WERI-Rb-1 (cell line): ENCODE measurements around the gene DHDH.

ENCODE experiments used
- DNase-seq: peaks from one replicate; pipeline ENCODE4 v3.0.0-alpha.2; 2020
- H3K27ac ChIP-seq: fragments of 250-450 bp; sonication (Bioruptor Pico); 2 replicates; pipeline ENCODE4 v1.5.1; 2020; ENCODE audit warnings: mild to moderate bottlenecking, moderate library complexity
- H3K27me3 ChIP-seq: fragments of 250-450 bp; sonication (Bioruptor Pico); 2 replicates; pipeline ENCODE4 v1.5.1; 2021; ENCODE audit warnings: mild to moderate bottlenecking, low read depth, moderate library complexity; ENCODE audit not compliant: insufficient read depth, severe bottlenecking
- H3K36me3 ChIP-seq: fragments of 250-450 bp; sonication (Bioruptor Pico); 2 replicates; pipeline ENCODE4 v1.5.1; 2020; ENCODE audit warnings: mild to moderate bottlenecking, moderate library complexity
- H3K4me3 ChIP-seq: 2 replicates; pipeline ENCODE4 v1.5.1; 2011; ENCODE audit warnings: low read depth, mild to moderate bottlenecking, control low read depth, low read length
- H3K9me3 ChIP-seq: fragments of 250-450 bp; sonication (Bioruptor Pico); 2 replicates; pipeline ENCODE4 v1.5.1; 2021; ENCODE audit warnings: mild to moderate bottlenecking, moderate library complexity; ENCODE audit not compliant: severe bottlenecking
- TF ChIP-seq, protein P1 (sequence below): IDR thresholded peaks from 2 replicates; pipeline ENCODE4 v1.5.1; 2011; ENCODE audit warnings: low read depth, mild to moderate bottlenecking, control low read depth, inconsistent platforms, low read length

The DHDH gene

DNA sequence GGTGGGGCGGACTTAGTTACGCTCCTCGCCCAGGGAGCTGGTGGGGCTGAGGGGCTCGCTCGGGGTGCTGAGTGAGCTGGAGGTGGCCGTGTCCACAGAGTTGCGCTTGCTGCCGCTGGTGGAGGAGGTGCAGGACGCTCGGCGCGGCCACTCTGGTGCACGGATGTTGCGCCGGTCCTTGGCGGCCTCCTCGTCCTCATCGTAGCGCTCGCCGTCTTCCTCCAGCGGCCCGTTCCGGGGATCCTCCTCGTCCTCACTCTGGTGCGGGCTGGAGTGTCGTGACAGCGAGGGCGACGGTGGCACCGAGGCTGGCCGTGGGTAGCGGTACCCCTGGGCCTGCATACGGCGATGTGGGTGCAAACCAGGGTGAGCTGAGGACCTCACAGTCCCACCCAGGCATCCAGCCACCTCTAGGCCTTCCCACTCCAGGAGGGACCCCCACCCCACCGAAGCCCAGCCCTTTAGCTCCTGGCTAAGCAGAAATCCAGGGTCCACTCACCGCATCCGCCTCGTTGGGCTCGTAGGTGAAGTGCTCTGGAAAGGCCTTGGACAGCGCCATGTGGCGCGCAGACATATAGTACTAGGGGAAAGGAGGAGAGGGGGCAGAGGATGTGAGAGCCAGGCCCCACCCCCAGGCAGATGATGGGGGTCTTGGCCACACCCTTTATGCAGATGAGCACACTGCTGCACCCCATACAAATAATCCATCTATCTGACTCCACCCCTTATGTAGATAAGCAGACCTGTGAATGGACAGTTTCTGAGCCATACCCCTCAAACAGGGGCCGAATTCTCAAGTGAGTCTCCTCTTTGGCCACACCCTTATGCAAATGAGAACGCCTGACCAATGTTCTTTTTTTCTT is 36.0 kb downstream of the DHDH start:
- H3K9me3 ChIP-seq, result peaks cover 4% of the 10 kb centered on the region
- H3K4me3 ChIP-seq, result no peak overlapping the region
- no peak overlapping the region for H3K27ac ChIP-seq
- DNase-seq, result no peak
- TF ChIP-seq, protein P1, sequence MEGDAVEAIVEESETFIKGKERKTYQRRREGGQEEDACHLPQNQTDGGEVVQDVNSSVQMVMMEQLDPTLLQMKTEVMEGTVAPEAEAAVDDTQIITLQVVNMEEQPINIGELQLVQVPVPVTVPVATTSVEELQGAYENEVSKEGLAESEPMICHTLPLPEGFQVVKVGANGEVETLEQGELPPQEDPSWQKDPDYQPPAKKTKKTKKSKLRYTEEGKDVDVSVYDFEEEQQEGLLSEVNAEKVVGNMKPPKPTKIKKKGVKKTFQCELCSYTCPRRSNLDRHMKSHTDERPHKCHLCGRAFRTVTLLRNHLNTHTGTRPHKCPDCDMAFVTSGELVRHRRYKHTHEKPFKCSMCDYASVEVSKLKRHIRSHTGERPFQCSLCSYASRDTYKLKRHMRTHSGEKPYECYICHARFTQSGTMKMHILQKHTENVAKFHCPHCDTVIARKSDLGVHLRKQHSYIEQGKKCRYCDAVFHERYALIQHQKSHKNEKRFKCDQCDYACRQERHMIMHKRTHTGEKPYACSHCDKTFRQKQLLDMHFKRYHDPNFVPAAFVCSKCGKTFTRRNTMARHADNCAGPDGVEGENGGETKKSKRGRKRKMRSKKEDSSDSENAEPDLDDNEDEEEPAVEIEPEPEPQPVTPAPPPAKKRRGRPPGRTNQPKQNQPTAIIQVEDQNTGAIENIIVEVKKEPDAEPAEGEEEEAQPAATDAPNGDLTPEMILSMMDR, result no peak
- peaks cover 57% of the 10 kb centered on the region for H3K36me3 ChIP-seq
- no peaks in the 10 kb centered on the region for H3K27me3 ChIP-seq

DNA sequence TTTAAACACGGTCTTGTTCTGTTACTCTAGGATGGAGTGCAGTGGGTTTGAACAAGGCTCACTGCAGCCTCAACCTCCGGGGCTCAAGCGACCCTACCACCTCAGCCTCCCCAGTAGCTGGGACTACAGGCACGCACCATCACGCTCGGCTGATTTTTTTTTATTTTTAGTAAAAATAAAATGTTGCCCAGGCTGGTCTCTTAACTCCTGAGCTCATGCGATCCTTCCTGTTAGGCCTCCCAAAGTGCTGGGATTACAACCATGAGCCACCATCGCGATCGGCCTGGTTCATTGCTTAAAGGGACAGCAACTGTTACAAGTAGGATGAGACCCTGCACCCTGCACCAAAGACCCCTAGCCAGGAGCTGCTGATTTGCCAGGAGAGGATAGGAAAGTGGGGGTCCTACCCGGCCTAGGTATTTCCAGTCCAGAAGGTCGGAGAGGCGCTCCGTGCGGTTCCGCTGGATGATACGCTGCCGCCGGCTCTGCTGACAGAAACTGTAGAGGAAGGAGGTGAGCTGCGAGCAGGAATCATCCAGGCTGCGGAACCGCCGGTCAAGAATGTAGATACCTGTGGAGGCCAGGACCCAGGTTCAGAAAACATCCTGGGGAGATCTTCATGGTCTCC is 36.8 kb downstream of the DHDH start:
- no peak for DNase-seq
- Histone ChIP-seq H3K36me3 (peaks cover 57% of the 10 kb centered on the region), H3K27ac (peak overlapping the region; percentile 19; the same call in 1 of the 2 replicates), H3K4me3 (no peak overlapping the region), H3K27me3 (no peaks in the 10 kb centered on the region), H3K9me3 (peaks cover 4% of the 10 kb centered on the region)
- TF ChIP-seq, protein P1, result no peak

DNA sequence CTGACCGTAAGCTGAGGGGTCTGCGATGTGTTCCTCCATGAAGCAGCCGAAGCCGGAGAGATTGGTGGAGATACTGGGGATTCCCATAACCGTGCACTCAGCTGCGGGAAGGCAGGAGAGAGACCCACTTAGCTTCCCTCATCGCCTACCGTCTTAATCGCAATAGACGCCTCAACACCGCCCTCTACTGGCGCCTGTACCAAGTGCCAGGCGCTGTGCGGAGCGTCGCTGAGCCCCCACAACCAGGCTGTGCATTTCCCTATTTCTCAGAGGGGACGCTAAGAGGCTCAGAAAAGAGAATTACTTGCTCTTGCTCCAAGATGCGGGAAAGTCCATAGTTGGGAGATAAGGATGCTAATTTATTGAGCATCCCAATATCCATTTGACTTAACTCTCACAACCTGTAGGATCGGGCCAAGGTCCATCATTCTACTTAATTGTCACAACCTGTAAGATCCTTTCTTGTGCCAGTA is 37.5 kb downstream of the DHDH start:
- H3K9me3 ChIP-seq, result peaks cover 4% of the 10 kb centered on the region
- DNase-seq, result peak; percentile 80
- no peaks in the 10 kb centered on the region for H3K27me3 ChIP-seq
- H3K36me3 ChIP-seq, result peaks cover 57% of the 10 kb centered on the region
- peak overlapping the region; percentile 19; the same call in 1 of the 2 replicates for H3K27ac ChIP-seq
- no peak overlapping the region for H3K4me3 ChIP-seq
- TF ChIP-seq, protein P1, result peak; percentile 88

DNA sequence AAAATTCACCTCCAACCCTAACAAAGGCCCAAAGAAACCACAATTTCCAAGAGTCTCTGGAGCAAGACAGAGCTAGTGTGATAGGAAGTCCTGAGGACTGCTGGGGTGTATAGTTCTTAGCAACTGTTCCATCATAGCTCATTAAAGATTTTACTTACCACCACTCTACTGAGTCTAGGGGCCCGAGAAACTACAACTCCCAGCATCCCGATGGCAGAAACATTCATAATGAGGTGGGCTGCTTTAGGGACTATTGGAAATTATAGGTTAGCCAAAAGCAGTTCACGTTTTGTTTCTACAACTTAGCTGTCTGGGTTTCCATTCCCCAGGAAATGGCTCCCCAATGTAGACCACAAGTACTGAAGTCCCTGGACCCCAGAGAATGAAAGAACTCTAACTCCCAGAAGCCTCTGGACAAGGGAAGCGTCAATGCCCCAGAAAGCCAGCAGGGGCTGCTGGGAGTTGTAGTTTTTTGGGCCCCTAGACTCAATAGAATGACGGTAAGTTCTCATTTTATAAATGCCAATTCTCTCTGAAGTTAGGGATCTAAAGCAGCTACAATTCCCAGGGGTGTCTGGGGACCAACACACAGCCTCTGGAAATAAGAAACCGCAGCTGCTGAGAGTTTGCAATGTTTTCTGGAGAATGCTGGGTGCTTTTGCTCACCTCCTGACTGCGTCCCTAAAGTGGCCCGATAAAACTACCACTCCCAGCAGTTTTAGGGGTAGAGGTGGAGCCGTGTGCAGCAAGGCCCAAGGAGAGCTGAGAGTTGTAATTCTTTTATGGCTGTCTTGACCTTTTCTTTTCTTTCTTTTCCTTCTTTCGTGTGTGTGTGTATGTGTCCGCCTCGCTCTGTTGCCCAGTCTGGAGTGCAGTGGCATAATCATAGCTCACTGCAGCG is 42.7 kb downstream of the DHDH start:
- H3K4me3 ChIP-seq, result no peak overlapping the region
- H3K36me3 ChIP-seq, result peaks cover 24% of the 10 kb centered on the region
- H3K27me3 ChIP-seq, result no peaks in the 10 kb centered on the region
- TF ChIP-seq, protein P1, result no peak
- H3K27ac ChIP-seq, result no peak overlapping the region
- H3K9me3 ChIP-seq, result no peaks in the 10 kb centered on the region
- peak; percentile 46 for DNase-seq

DNA sequence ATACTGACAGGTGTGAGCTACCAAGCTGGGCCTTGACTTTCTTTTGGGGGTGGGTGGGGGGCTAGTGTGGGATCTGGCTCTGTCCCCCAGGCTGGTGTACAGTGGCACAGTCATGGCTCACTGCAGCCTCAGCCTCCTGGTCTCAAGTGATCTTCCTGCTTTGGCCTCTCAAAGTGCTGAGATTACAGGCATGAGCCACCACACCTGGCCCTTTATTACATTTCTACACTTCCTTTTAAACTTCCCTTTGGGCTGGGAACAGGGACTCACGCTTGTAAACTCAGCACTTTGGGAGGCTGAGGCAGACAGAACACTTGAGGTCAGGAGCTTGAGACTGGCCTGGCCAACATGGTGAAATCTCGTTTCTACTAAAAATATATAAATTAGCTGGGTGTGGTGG is 43.6 kb downstream of the DHDH start:
- H3K27ac ChIP-seq, result no peak overlapping the region
- H3K36me3 ChIP-seq, result peaks cover 30% of the 10 kb centered on the region
- H3K4me3 ChIP-seq, result no peak overlapping the region
- DNase-seq, result no peak
- H3K27me3 ChIP-seq, result no peaks in the 10 kb centered on the region
- TF ChIP-seq, protein P1, result no peak
- H3K9me3 ChIP-seq, result no peaks in the 10 kb centered on the region
